GM23338 (cell line): ENCODE measurements around the gene CACNA1D. TPM values are rescaled to one million over a fixed set of nuclear protein-coding genes. Genes with fewer than 3 reads are reported as not detected.

Experiments used
- ATAC-seq: fragments of 200-7000 bp; cut with Tn5 transposase; 3 replicates; pipeline ENCODE4 v1.9.1; 2020
- DNase-seq: peaks from one replicate; pipeline ENCODE4 v3.0.0-alpha.2; 2015; ENCODE audit warnings: low spot score
- H2AFZ ChIP-seq: fragments of 200-600 bp; sonication (generic); 2 replicates; pipeline ENCODE4 v1.8.0; 2016; ENCODE audit warnings: antibody characterized with exemption, mild to moderate bottlenecking, moderate library complexity
- H3F3A ChIP-seq: fragments of 200-600 bp; sonication (generic); replicated peaks from 2 replicates; pipeline ENCODE4 v1.8.0; 2017; ENCODE audit warnings: antibody characterized with exemption, mixed run types, low read depth
- H3K27ac ChIP-seq: fragments of 200-600 bp; sonication (generic); 2 replicates; pipeline ENCODE4 v1.6.1; 2016; ENCODE audit warnings: low read depth
- H3K27me3 ChIP-seq: fragments of 200-600 bp; sonication (generic); 2 replicates; pipeline ENCODE4 v1.8.0; 2016; ENCODE audit warnings: mild to moderate bottlenecking, mixed run types, moderate library complexity; ENCODE audit not compliant: insufficient read depth
- H3K36me3 ChIP-seq: fragments of 200-600 bp; sonication (generic); 2 replicates; pipeline ENCODE4 v1.8.0; 2016; ENCODE audit warnings: mild to moderate bottlenecking; ENCODE audit not compliant: insufficient read depth
- H3K4me1 ChIP-seq: fragments of 200-600 bp; sonication (generic); 2 replicates; pipeline ENCODE4 v1.8.0; 2016; ENCODE audit warnings: mild to moderate bottlenecking, moderate library complexity; ENCODE audit not compliant: insufficient read depth
- H3K4me2 ChIP-seq: fragments of 200-600 bp; sonication (generic); 2 replicates; pipeline ENCODE4 v1.7.1; 2017; ENCODE audit warnings: mixed run types
- H3K4me3 ChIP-seq: fragments of 200-600 bp; sonication (generic); 2 replicates; pipeline ENCODE4 v1.6.1; 2016; ENCODE audit warnings: mixed run types
- H3K79me2 ChIP-seq: fragments of 200-600 bp; sonication (generic); replicated peaks from 2 replicates; pipeline ENCODE4 v1.8.0; 2017; ENCODE audit warnings: mild to moderate bottlenecking; ENCODE audit not compliant: insufficient read depth
- H3K9me2 ChIP-seq: fragments of 200-600 bp; sonication (generic); 2 replicates; pipeline ENCODE4 v1.8.0; 2017; ENCODE audit not compliant: insufficient read depth
- H4K20me1 ChIP-seq: fragments of 200-600 bp; sonication (generic); replicated peaks from 2 replicates; pipeline ENCODE4 v1.8.0; 2017; ENCODE audit warnings: mild to moderate bottlenecking; ENCODE audit not compliant: insufficient read depth
- H3K27ac Mint-ChIP-seq: 2 replicates; pipeline ENCODE4 v1.8.0; 2020; ENCODE audit warnings: inconsistent platforms, mild to moderate bottlenecking, moderate library complexity, mixed read lengths
- H3K27me3 Mint-ChIP-seq: 3 replicates; pipeline ENCODE4 v1.8.0; 2022; ENCODE audit warnings: low read depth, mild to moderate bottlenecking, moderate library complexity, mixed read lengths, inconsistent platforms; ENCODE audit not compliant: insufficient read depth, poor library complexity
- H3K36me3 Mint-ChIP-seq: 3 replicates; pipeline ENCODE4 v1.8.0; 2021; ENCODE audit warnings: low read depth, mild to moderate bottlenecking, inconsistent platforms, moderate library complexity, mixed read lengths
- H3K4me1 Mint-ChIP-seq: 3 replicates; pipeline ENCODE4 v1.8.0; 2020; ENCODE audit warnings: mild to moderate bottlenecking, inconsistent platforms, mixed read lengths
- H3K4me3 Mint-ChIP-seq: 3 replicates; pipeline ENCODE4 v1.8.0; 2021; ENCODE audit warnings: moderate library complexity, mild to moderate bottlenecking, inconsistent platforms, mixed read lengths
- H3K9me3 Mint-ChIP-seq: 3 replicates; pipeline ENCODE4 v1.8.0; 2020; ENCODE audit warnings: moderate library complexity, mild to moderate bottlenecking, inconsistent platforms, mixed read lengths
- CREB1 ChIP-seq: fragments of 250-450 bp; sonication (Bioruptor Pico); IDR thresholded peaks from 2 replicates; pipeline ENCODE4 v1.5.0; 2020; ENCODE audit warnings: low read depth, mild to moderate bottlenecking, moderate library complexity
- ETS1 ChIP-seq: IDR thresholded peaks from 2 replicates; pipeline ENCODE4 v1.6.1; 2016; ENCODE audit warnings: antibody characterized with exemption
- EZH2 ChIP-seq: fragments of 200-600 bp; sonication (generic); IDR thresholded peaks from one replicate; pipeline ENCODE4 v1.8.0; 2017; ENCODE audit warnings: antibody characterized with exemption, mild to moderate bottlenecking, low read depth; ENCODE audit not compliant: unreplicated experiment
- EZH2phosphoT487 ChIP-seq: fragments of 200-600 bp; sonication (generic); IDR thresholded peaks from one replicate; pipeline ENCODE4 v1.8.1; 2018; ENCODE audit warnings: antibody characterized with exemption; ENCODE audit not compliant: unreplicated experiment
- JUNB ChIP-seq: IDR thresholded peaks from one replicate; pipeline ENCODE4 v1.6.1; 2016; ENCODE audit warnings: antibody characterized with exemption; ENCODE audit not compliant: unreplicated experiment
- NANOG ChIP-seq: IDR thresholded peaks from 2 replicates; pipeline ENCODE4 v1.6.1; 2016; ENCODE audit warnings: antibody characterized with exemption, borderline replicate concordance
- POLR2AphosphoS5 ChIP-seq: IDR thresholded peaks from 2 replicates; pipeline ENCODE4 v1.6.1; 2016; ENCODE audit warnings: antibody characterized with exemption, low read depth
- REST ChIP-seq: IDR thresholded peaks from one replicate; pipeline ENCODE4 v1.6.1; 2018; ENCODE audit warnings: antibody characterized with exemption; ENCODE audit not compliant: unreplicated experiment
- STAT1 ChIP-seq: IDR thresholded peaks from one replicate; pipeline ENCODE4 v1.6.1; 2016; ENCODE audit warnings: antibody characterized with exemption; ENCODE audit not compliant: unreplicated experiment
- ZNF331 ChIP-seq: fragments of 250-450 bp; sonication (Bioruptor Pico); IDR thresholded peaks from 2 replicates; pipeline ENCODE4 v1.5.0; 2020; ENCODE audit warnings: low read depth, mild to moderate bottlenecking, moderate library complexity
- polyA plus RNA-seq: library from polyadenylated mRNA; unstranded; fragments of >200 nt; fragmentation: Nextera tagmentation; extraction: Ambion mirVana; gene quantifications from 2 replicates; pipeline ENCODE4 v1.2.1, GENCODE V29; 2016
- total RNA-seq: library from RNA; depleted of rRNA; stranded (reverse); fragments of >200 nt; shearing (Covaris generic); gene quantifications from 2 replicates; pipeline ENCODE4 v1.2.3, GENCODE V29; 2014
- TF ChIP-seq, protein P1 (sequence below): fragments of 250-450 bp; sonication (Bioruptor Pico); IDR thresholded peaks from 2 replicates; pipeline ENCODE4 v1.5.0; 2020; ENCODE audit warnings: mild to moderate bottlenecking, moderate library complexity
- TF ChIP-seq, protein P2 (sequence below), 2 experiments: fragments of 200-600 bp in 1 of 2; sonication (generic) in 1 of 2; conservative IDR thresholded peaks; 2 replicates each; pipeline versions ENCODE4 v1.5.1 to v1.6.1; 2016 to 2017; ENCODE audit warnings: antibody characterized with exemption in 2 of 2, low read depth in 2 of 2, mild to moderate bottlenecking in 2 of 2, moderate library complexity in 1 of 2

CACNA1D gene
- total and polyA plus RNA-seq, 2 experiments from 2014 or later, result 1.7 to 1.8 TPM

DNA sequence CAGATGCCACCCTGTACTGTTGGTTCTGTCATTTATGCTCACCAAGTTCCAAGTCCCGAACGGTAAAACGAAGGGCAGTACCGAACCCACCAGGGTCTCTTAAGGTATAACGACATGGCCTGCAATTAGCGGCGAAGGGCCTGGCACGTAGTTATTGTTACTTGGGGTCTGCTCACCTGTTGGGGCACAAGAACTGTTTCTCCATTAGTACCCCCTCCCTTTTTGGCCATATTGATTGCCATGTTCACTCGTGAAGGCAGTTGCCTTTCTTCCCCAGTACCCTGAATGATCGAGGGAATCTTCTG is 352.4 kb downstream of the CACNA1D start:
- ATAC-seq (no peak), DNase-seq (no peak)
- Histone ChIP-seq H4K20me1 (no peaks in the 10 kb centered on the region), H3K27ac (no peak overlapping the region), H3K36me3 (no peaks in the 10 kb centered on the region), H2AFZ (peak overlapping the region; percentile 94), H3K9me2 (no peaks in the 10 kb centered on the region), H3K4me3 (peak overlapping the region; percentile 83), H3K27me3 (peaks cover 20% of the 10 kb centered on the region), H3K79me2 (peaks cover 7% of the 10 kb centered on the region; the same call in 1 of the 2 replicates), H3K4me1 (peaks cover 15% of the 10 kb centered on the region), H3K4me2 (peak overlapping the region; percentile 80), H3F3A (0 out of 2 replicates have a peak, but pooled peaks cover 5% of the 10 kb centered on the region)
- no peak for TF ChIP-seq JUNB
- no peak for TF ChIP-seq REST
- TF ChIP-seq POLR2AphosphoS5, result no peak
- TF ChIP-seq, protein P1, sequence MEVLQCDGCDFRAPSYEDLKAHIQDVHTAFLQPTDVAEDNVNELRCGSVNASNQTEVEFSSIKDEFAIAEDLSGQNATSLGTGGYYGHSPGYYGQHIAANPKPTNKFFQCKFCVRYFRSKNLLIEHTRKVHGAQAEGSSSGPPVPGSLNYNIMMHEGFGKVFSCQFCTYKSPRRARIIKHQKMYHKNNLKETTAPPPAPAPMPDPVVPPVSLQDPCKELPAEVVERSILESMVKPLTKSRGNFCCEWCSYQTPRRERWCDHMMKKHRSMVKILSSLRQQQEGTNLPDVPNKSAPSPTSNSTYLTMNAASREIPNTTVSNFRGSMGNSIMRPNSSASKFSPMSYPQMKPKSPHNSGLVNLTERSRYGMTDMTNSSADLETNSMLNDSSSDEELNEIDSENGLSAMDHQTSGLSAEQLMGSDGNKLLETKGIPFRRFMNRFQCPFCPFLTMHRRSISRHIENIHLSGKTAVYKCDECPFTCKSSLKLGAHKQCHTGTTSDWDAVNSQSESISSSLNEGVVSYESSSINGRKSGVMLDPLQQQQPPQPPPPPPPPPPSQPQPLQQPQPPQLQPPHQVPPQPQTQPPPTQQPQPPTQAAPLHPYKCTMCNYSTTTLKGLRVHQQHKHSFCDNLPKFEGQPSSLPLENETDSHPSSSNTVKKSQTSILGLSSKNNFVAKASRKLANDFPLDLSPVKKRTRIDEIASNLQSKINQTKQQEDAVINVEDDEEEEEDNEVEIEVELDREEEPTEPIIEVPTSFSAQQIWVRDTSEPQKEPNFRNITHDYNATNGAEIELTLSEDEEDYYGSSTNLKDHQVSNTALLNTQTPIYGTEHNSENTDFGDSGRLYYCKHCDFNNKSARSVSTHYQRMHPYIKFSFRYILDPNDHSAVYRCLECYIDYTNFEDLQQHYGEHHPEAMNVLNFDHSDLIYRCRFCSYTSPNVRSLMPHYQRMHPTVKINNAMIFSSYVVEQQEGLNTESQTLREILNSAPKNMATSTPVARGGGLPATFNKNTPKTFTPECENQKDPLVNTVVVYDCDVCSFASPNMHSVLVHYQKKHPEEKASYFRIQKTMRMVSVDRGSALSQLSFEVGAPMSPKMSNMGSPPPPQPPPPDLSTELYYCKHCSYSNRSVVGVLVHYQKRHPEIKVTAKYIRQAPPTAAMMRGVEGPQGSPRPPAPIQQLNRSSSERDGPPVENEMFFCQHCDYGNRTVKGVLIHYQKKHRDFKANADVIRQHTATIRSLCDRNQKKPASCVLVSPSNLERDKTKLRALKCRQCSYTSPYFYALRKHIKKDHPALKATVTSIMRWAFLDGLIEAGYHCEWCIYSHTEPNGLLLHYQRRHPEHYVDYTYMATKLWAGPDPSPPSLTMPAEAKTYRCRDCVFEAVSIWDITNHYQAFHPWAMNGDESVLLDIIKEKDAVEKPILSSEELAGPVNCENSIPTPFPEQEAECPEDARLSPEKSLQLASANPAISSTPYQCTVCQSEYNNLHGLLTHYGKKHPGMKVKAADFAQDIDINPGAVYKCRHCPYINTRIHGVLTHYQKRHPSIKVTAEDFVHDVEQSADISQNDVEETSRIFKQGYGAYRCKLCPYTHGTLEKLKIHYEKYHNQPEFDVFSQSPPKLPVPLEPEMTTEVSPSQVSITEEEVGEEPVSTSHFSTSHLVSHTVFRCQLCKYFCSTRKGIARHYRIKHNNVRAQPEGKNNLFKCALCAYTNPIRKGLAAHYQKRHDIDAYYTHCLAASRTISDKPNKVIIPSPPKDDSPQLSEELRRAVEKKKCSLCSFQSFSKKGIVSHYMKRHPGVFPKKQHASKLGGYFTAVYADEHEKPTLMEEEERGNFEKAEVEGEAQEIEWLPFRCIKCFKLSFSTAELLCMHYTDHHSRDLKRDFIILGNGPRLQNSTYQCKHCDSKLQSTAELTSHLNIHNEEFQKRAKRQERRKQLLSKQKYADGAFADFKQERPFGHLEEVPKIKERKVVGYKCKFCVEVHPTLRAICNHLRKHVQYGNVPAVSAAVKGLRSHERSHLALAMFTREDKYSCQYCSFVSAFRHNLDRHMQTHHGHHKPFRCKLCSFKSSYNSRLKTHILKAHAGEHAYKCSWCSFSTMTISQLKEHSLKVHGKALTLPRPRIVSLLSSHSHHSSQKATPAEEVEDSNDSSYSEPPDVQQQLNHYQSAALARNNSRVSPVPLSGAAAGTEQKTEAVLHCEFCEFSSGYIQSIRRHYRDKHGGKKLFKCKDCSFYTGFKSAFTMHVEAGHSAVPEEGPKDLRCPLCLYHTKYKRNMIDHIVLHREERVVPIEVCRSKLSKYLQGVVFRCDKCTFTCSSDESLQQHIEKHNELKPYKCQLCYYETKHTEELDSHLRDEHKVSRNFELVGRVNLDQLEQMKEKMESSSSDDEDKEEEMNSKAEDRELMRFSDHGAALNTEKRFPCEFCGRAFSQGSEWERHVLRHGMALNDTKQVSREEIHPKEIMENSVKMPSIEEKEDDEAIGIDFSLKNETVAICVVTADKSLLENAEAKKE, result no peak
- no peak for TF ChIP-seq STAT1
- no peak for TF ChIP-seq ETS1
- TF ChIP-seq EZH2phosphoT487, result no peak
- no peak for TF ChIP-seq EZH2
- TF ChIP-seq ZNF331 (CRISPR knock-in tag), result no peak
- TF ChIP-seq NANOG, result no peak
- TF ChIP-seq CREB1 (CRISPR knock-in tag), result no peak
- TF ChIP-seq, protein P2, sequence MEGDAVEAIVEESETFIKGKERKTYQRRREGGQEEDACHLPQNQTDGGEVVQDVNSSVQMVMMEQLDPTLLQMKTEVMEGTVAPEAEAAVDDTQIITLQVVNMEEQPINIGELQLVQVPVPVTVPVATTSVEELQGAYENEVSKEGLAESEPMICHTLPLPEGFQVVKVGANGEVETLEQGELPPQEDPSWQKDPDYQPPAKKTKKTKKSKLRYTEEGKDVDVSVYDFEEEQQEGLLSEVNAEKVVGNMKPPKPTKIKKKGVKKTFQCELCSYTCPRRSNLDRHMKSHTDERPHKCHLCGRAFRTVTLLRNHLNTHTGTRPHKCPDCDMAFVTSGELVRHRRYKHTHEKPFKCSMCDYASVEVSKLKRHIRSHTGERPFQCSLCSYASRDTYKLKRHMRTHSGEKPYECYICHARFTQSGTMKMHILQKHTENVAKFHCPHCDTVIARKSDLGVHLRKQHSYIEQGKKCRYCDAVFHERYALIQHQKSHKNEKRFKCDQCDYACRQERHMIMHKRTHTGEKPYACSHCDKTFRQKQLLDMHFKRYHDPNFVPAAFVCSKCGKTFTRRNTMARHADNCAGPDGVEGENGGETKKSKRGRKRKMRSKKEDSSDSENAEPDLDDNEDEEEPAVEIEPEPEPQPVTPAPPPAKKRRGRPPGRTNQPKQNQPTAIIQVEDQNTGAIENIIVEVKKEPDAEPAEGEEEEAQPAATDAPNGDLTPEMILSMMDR (conservative IDR thresholded peaks at IDR 0.05; ENCODE audit: low read depth in 2 of 2), result no peak
- H3K4me3 Mint-ChIP-seq, result peak overlapping the region; percentile 74
- no peak overlapping the region for H3K27ac Mint-ChIP-seq
- H3K36me3 Mint-ChIP-seq, result no peaks in the 10 kb centered on the region; the same call in 2 of the 3 replicates
- peaks cover 31% of the 10 kb centered on the region for H3K4me1 Mint-ChIP-seq
- H3K9me3 Mint-ChIP-seq, result no peaks in the 10 kb centered on the region
- H3K27me3 Mint-ChIP-seq, result peaks cover 23% of the 10 kb centered on the region
